Right lobe of liver (tissue), 6 donors: ENCODE results near the gene CDK14. TPM values are rescaled to one million over a fixed set of nuclear protein-coding genes. Genes with fewer than 3 reads are reported as not detected.

Experiments used
- ATAC-seq, 4 donors: fragments of 200-7000 bp; cut with Tn5 transposase; one replicate each; pipeline ENCODE4 v1.9.1; 2020; ENCODE audit warnings: mild to moderate bottlenecking in 4 of 4, moderate library complexity in 4 of 4
- DNase-seq, 3 donors: peaks; one replicate each; pipeline ENCODE4 v3.0.0-alpha.2; 2020
- H3K27ac ChIP-seq, 3 donors: fragments of 200-600 bp; one replicate each; pipeline ENCODE4 v1.8.0; 2022
- H3K27me3 ChIP-seq, 2 donors: fragments of 200-600 bp; one replicate each; pipeline ENCODE4 v1.8.0; 2022
- H3K36me3 ChIP-seq, 4 donors: fragments of 200-600 bp; sonication (generic) in 1 of 4; one replicate each; pipeline versions ENCODE4 v1.5.1 to v1.8.0; 2017 to 2022; ENCODE audit warnings: control low read depth in 1 of 4
- H3K4me1 ChIP-seq, 4 donors: fragments of 200-600 bp; sonication (generic) in 1 of 4; one replicate each; pipeline versions ENCODE4 v1.5.1 to v1.8.0; 2017 to 2022; ENCODE audit warnings: control low read depth in 1 of 4
- H3K4me3 ChIP-seq, 3 donors: fragments of 200-600 bp; one replicate each; pipeline ENCODE4 v1.8.0; 2022
- H3K9me3 ChIP-seq, 4 donors: fragments of 200-600 bp; sonication (generic) in 1 of 4; one replicate each; pipeline versions ENCODE4 v1.5.1 to v1.8.0; 2017 to 2022; ENCODE audit warnings: control low read depth in 1 of 4
- POLR2A ChIP-seq: fragments of 450-650 bp; IDR thresholded peaks from one replicate; pipeline ENCODE4 v1.6.1; 2017; ENCODE audit warnings: antibody characterized with exemption, mild to moderate bottlenecking
- WGBS: methylation state at CpG from one replicate; pipeline ENCODE4 v1.1.6; 2018; ENCODE audit warnings: low coverage, low lambda C conversion rate; ENCODE audit not compliant: insufficient coverage; ENCODE audit errors: missing lambda C conversion rate; 5-methylcytosine and 5-hydroxymethylcytosine counted together
- intact Hi-C, 2 donors: fragments of 100-400 bp; cut with DNase I; formaldehyde crosslinking; loops; one replicate each; pipeline versions ENCODE4 v1.11.2 to v1.14.1; 2022
- total RNA-seq, 6 experiments: library from RNA; depleted of rRNA in 2 of 6; stranded (reverse); fragments of >200 nt in 2 of 6; fragmentation: NEBNext Ultra II Directional in 3 of 6; extraction: Animal tissue kit (Norgen Biotek cat#: 25700) in 3 of 6; gene quantifications; one replicate each; pipeline versions ENCODE4 v1.1.0 to v1.2.4, GENCODE V29; 2016 to 2023
- TF ChIP-seq, protein P1 (sequence below), 4 donors: fragments of 200-600 bp in 3 of 4; fragments of 450-650 bp in 1 of 4; IDR thresholded peaks; one replicate each; pipeline versions ENCODE4 v1.5.1 to v1.8.0; 2016 to 2022; ENCODE audit warnings: antibody characterized with exemption in 4 of 4, mild to moderate bottlenecking in 2 of 4
- donor health status: DM: no; HTN: yes; CAD: no.
- donor health status: DM: no; HTN: no; CAD: no.
- donor health status: DM: no; HTN: no; CAD: no.
- donor health status: DM: no; HTN: yes; CAD: no.
- donor health status: DM: no; HTN: yes; CAD: no.

Gene CDK14
- total RNA-seq, 6 experiments from 2014 or later = 12.6 to 28.7 (median 17.9) TPM

DNA sequence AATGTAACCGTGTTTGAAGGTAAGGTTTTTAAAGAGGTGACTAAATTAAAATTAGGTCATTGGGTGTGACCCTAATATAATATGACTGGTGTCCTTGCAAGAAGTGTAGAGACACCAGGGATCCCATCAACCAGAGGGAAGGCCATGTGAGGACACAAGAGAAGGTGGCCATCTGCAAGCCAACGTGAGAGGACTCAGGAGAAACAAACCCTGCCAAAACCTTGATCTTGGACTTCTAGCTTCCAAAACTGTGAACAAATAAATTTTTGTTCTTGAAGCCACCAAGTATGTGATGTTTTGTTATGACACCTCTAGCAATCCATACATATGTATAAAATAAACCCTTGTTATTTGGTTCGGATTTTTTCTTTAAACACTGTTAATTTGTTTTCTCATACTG is 144.3 kb downstream of the CDK14 start:
- ATAC-seq (no peak), DNase-seq (no peak)
- no peak for TF ChIP-seq POLR2A
- TF ChIP-seq, protein P1, sequence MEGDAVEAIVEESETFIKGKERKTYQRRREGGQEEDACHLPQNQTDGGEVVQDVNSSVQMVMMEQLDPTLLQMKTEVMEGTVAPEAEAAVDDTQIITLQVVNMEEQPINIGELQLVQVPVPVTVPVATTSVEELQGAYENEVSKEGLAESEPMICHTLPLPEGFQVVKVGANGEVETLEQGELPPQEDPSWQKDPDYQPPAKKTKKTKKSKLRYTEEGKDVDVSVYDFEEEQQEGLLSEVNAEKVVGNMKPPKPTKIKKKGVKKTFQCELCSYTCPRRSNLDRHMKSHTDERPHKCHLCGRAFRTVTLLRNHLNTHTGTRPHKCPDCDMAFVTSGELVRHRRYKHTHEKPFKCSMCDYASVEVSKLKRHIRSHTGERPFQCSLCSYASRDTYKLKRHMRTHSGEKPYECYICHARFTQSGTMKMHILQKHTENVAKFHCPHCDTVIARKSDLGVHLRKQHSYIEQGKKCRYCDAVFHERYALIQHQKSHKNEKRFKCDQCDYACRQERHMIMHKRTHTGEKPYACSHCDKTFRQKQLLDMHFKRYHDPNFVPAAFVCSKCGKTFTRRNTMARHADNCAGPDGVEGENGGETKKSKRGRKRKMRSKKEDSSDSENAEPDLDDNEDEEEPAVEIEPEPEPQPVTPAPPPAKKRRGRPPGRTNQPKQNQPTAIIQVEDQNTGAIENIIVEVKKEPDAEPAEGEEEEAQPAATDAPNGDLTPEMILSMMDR (IDR thresholded peaks at IDR 0.05) = no peak
- Histone ChIP-seq H3K4me3 (no peak overlapping the region), H3K27ac (no peak overlapping the region), H3K27me3 (no peaks in the 10 kb centered on the region), H3K9me3 (no peaks in the 10 kb centered on the region), H3K36me3 (no peaks in the 10 kb centered on the region), H3K4me1 (peaks cover 0 to 3% (median 0%) of the 10 kb centered on the region in 4 donors)
- WGBS = 97% methylated on average over 3 of the region's 3 CpGs
- intact Hi-C loops = no loop called here

DNA sequence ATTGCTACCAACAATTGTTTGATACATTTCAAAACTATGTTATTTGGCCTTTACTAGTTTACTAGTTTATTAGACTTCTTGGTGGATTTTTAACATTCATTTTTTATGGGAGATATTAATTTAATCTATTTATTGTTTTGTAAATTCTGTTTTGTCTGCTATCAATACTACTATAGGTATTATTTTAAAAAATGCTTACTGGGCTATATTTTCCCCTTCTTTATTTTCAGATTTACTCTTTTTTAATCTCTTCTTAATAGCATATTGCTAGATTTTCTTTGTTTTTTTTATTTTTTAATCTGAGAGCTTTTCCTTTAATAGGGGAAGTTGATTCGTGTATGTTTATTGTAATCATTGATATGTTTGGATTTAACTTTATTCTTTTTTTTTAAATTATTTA is 147.5 kb downstream of the CDK14 start:
- no peak for TF ChIP-seq POLR2A
- TF ChIP-seq, protein P1 (IDR thresholded peaks at IDR 0.05) = no peak
- 0% methylated on average over 1 of the region's 1 CpG for WGBS
- peaks cover 0 to 3% (median 0%) of the 10 kb centered on the region in 4 donors for H3K4me1 ChIP-seq
- H3K36me3 ChIP-seq = no peaks in the 10 kb centered on the region
- H3K27ac ChIP-seq = no peak overlapping the region
- intact Hi-C loops = no loop called here
- H3K9me3 ChIP-seq = no peaks in the 10 kb centered on the region
- ATAC-seq = no peak
- no peaks in the 10 kb centered on the region for H3K27me3 ChIP-seq
- H3K4me3 ChIP-seq = no peak overlapping the region
- DNase-seq = no peak

DNA sequence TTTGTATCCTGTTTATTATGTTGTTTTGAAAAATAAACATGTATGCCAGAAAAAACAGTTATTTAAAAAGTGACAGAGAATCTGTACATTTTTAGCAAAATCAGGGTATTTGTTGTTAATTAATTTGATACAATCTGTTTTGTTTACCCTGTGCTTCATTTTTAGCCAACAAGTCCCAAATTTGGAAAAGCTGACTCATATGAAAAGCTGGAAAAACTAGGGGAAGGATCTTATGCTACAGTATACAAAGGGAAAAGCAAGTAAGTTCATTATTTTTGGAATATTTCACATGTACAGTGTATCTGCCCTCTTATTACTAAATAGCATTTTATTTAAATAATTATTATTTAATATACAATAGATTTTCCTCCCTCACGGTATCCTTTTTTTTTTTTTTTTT is 151.4 kb downstream of the CDK14 start:
- TF ChIP-seq, protein P1 (IDR thresholded peaks at IDR 0.05) = no peak
- TF ChIP-seq POLR2A = no peak
- Histone ChIP-seq H3K4me3 (no peak overlapping the region), H3K27me3 (no peaks in the 10 kb centered on the region), H3K27ac (no peak overlapping the region), H3K4me1 (peaks cover 0 to 14% (median 0%) of the 10 kb centered on the region in 4 donors), H3K36me3 (no peaks in the 10 kb centered on the region), H3K9me3 (no peaks in the 10 kb centered on the region)
- DNase-seq = no peak
- no peak for ATAC-seq
- 77% methylated on average over 1 of the region's 1 CpG for WGBS
- intact Hi-C loops = no loop called here

DNA sequence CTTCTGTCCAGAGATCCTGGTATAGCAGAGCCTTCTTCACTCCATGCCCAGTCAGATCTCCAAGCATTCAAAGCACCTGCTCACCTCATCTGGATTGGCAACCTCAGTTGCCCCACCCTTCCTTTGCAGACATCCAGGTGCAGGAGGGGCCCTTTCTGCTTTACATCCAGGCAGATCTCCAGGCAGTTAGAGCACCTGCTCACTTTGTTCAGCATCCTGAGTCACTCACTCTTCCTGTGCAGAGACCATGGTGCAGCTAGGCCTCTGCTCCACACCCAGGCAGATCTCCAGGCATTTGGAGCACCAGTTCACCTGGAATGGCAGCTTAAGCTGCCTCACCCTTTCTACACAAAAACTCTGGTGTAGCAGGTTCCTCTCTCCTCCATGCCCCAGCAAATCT is 153.1 kb downstream of the CDK14 start:
- Histone ChIP-seq H3K9me3 (no peaks in the 10 kb centered on the region), H3K36me3 (no peaks in the 10 kb centered on the region), H3K4me1 (peaks cover 0 to 11% (median 0%) of the 10 kb centered on the region in 4 donors), H3K27me3 (no peaks in the 10 kb centered on the region), H3K27ac (no peak overlapping the region), H3K4me3 (no peak overlapping the region)
- DNase-seq (no peak), ATAC-seq (no peak)
- intact Hi-C loops = no loop called here
- TF ChIP-seq, protein P1 (IDR thresholded peaks at IDR 0.05) = no peak
- TF ChIP-seq POLR2A = no peak

DNA sequence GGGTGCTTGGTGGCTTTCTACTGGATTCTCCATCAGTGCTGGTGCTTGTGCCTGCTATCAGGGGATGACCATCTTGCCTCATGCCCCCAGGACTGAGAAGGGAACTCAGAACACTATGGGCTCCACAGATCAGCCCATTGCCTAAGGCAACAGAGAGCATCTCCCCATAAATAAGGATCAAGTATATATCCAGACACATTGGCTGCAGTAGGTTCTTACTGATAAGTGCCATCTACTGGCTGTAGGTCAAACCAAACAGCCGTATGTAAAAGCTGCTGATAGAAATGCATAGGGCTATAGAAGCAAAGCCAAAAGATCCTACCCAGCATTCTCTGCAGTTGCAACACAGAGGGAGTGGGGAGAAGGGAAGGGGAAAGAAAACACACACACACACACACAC is 153.7 kb downstream of the CDK14 start:
- Histone ChIP-seq H3K36me3 (no peaks in the 10 kb centered on the region), H3K9me3 (no peaks in the 10 kb centered on the region), H3K4me3 (no peak overlapping the region), H3K27me3 (no peaks in the 10 kb centered on the region), H3K4me1 (peaks cover 0 to 11% (median 0%) of the 10 kb centered on the region in 4 donors), H3K27ac (no peak overlapping the region)
- WGBS = 29% methylated on average over 1 of the region's 1 CpG
- TF ChIP-seq, protein P1 (IDR thresholded peaks at IDR 0.05) = peak in 2 of 4 donors; percentile 13 to 26
- no peak for TF ChIP-seq POLR2A
- intact Hi-C loops = no loop called here
- ATAC-seq (peak; percentile 36 to 61 (median 44)), DNase-seq (no peak)
